IPS-20b (cell line): ENCODE data around the gene SPECC1.

Experiments used
- H3K27ac ChIP-seq: one replicate; pipeline ENCODE4 v1.5.1; 2013; ENCODE audit warnings: low read length
- H3K27me3 ChIP-seq: 2 replicates; pipeline ENCODE4 v1.6.1; 2013; ENCODE audit warnings: mild to moderate bottlenecking, low read length, inconsistent platforms; ENCODE audit not compliant: insufficient read depth
- H3K36me3 ChIP-seq: 2 replicates; pipeline ENCODE4 v1.6.1; 2013; ENCODE audit warnings: low read depth, mild to moderate bottlenecking, inconsistent platforms, low read length, moderate library complexity; ENCODE audit not compliant: insufficient read depth
- H3K4me1 ChIP-seq: 2 replicates; pipeline ENCODE4 v1.6.1; 2013; ENCODE audit warnings: mild to moderate bottlenecking, control low read depth, inconsistent platforms, low read length, moderate library complexity; ENCODE audit not compliant: insufficient read depth
- H3K4me3 ChIP-seq: 2 replicates; pipeline ENCODE4 v1.5.1; 2013; ENCODE audit warnings: mild to moderate bottlenecking, low read length, inconsistent platforms
- H3K9ac ChIP-seq: 2 replicates; pipeline ENCODE4 v1.6.1; 2013; ENCODE audit warnings: low read depth, mild to moderate bottlenecking, inconsistent platforms, low read length, moderate library complexity
- H3K9me3 ChIP-seq: 2 replicates; pipeline ENCODE4 v1.6.1; 2013; ENCODE audit warnings: mild to moderate bottlenecking, low read depth, low read length, inconsistent platforms; ENCODE audit not compliant: insufficient read depth

Gene SPECC1

DNA sequence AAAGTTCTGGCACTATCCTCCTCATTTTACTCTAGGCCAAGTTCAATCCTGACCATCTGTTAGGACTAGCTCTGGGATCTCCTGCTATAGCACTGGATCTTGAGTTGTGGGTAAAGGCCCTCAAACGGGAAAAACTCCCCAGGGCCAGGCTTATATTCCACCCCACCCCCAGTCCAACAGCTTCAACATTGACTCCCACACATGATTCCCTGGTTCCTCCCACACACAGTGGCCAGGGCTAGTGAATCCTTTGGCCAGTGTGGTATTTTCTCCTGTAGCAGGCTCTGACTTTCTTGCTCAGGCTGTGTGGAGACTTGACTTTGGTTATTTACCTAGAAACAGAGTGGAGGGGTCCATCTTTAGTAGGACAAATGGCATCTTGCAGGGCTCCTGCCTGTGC lies 21.3 kb upstream of the SPECC1 start:
- H3K9ac ChIP-seq = no peak overlapping the region

DNA sequence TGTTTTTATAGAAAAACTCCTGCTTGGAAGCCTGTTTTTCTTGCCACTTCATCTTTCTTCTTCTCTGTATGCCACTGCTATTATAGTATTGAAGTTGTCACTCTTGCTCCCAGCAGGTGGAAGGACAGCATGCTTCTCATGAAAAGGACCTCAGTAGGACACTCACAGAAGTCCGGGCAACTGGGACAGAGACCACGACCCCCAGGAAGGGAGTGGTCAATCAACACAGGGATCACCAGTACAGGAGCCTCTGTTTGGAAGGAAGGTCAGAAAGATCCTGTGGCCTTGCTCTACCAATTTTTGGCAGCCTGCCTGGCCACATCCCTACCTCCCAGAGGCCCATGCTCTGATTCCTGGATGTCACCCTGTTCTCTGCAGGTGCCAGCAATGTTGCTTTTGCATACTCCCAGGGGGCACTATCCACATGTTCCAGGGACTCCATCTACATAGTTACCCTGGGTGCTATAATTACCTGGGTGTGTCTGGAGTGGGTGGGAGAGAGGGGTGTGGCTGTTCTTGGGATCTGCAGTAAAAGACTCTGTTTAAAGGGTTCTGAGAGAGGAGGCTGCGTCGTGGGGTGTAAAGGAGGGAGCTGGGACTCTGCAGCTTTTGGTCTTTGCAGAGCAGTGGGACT lies 17.8 kb upstream of the SPECC1 start:
- Histone ChIP-seq H3K9ac (no peak overlapping the region), H3K27ac (no peak overlapping the region), H3K4me1 (peaks cover 18% of the 10 kb centered on the region; the same call in 1 of the 2 replicates), H3K9me3 (no peaks in the 10 kb centered on the region), H3K27me3 (no peaks in the 10 kb centered on the region), H3K36me3 (no peaks in the 10 kb centered on the region), H3K4me3 (no peak overlapping the region)

More for the DNA sequence above, 21.3 kb upstream of the SPECC1 start:
- Histone ChIP-seq H3K27me3 (no peaks in the 10 kb centered on the region), H3K27ac (no peak overlapping the region), H3K36me3 (no peaks in the 10 kb centered on the region), H3K4me3 (no peak overlapping the region), H3K4me1 (peaks cover 18% of the 10 kb centered on the region; the same call in 1 of the 2 replicates), H3K9me3 (no peaks in the 10 kb centered on the region)

DNA sequence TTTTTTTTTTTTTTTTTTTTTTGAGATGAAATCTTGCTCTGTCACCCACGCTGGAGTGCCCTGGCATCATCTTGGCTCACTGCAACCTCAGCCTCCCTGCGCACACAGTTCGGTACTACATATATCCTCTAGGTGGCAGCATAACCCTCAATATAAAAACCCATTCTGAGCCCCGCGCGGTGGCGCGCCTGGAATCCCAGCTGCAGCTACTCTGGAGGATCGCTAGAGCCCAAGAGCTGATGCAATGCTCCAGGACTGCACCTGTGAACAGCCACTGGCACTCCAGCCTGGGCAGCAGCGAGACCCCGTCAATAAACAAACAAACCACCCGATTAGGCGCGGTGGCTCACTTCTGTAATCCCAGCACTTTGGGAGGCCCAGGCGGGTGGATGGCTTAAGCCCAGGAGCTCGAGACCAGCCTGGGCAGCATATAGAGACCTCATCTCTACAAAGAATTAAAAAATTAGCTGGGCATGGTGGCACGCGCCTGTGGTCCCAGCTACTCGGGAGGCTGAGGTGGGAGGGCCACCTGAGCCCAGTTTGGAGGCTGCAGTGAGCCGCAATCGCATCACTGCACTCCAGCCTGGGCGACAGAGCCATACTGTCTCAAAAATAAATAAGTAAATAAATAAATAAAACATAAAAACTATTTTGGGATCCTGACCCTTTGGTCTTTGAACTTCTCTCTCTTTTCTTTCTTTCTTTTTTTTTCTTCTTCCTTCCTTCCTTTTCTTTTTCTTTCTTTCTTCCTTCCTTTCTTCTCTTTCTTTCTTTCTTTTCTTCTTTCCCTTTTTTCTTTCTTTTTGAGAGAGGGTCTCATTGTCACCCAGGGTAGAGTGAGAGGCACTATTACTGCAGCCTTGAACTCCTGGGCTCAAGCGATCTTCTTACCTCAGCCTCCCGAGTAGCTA lies 16.1 kb upstream of the SPECC1 start:
- no peak overlapping the region for H3K9ac ChIP-seq
- no peaks in the 10 kb centered on the region for H3K27me3 ChIP-seq
- H3K4me3 ChIP-seq = peak overlapping the region; percentile 41; the same call in 1 of the 2 replicates
- no peak overlapping the region for H3K27ac ChIP-seq
- H3K4me1 ChIP-seq = peaks cover 7% of the 10 kb centered on the region; the same call in 1 of the 2 replicates
- H3K9me3 ChIP-seq = no peaks in the 10 kb centered on the region
- H3K36me3 ChIP-seq = no peaks in the 10 kb centered on the region

DNA sequence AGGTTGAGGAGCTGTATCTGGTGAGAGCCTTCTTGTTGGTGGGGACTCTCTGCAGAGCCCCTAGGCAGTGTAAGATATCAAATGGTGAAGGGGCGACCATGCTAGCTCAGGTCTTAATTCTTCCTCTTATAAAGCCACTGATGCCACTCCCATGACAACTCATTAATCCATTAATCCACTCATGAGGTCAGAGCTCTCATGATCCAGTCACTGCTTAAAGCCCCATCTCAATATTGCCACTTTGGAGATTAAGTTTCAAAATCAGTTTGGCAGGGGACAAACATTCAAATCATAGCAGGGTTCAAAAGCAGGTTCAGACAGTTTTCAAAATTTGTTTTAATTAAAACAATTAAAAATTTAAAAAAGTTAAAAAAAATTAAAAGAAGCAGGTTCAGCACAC lies 13.1 kb upstream of the SPECC1 start:
- H3K4me1 ChIP-seq = peaks cover 4% of the 10 kb centered on the region; the same call in 1 of the 2 replicates
- no peaks in the 10 kb centered on the region for H3K36me3 ChIP-seq
- no peaks in the 10 kb centered on the region for H3K27me3 ChIP-seq
- H3K27ac ChIP-seq = no peak overlapping the region
- H3K9ac ChIP-seq = no peak overlapping the region
- no peaks in the 10 kb centered on the region for H3K9me3 ChIP-seq
- H3K4me3 ChIP-seq = no peak overlapping the region

DNA sequence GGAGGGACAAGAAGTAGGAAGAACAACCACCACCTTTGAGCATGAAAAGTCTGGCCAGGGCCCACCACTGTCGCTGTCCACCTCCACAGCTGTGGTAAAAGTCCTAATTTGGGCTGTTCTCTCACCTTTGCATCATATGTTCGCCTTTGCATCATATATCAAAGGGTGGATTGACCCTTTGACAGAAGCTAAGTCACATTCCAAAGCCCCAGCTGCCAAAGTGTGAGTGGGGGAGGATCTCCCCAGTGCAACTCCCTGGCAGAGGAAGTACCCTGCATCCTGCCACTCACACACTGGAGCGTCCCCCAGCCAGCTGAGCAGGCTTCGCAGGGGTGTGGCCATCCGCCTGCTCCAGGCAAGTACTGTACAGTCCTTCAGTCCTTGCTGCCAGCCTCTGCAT lies 12.7 kb upstream of the SPECC1 start:
- Histone ChIP-seq H3K9me3 (no peaks in the 10 kb centered on the region), H3K4me3 (no peak overlapping the region), H3K27me3 (no peaks in the 10 kb centered on the region), H3K36me3 (no peaks in the 10 kb centered on the region), H3K9ac (no peak overlapping the region), H3K27ac (no peak overlapping the region), H3K4me1 (0 out of 2 replicates have a peak, but pooled peaks cover under 1% of the 10 kb centered on the region)

DNA sequence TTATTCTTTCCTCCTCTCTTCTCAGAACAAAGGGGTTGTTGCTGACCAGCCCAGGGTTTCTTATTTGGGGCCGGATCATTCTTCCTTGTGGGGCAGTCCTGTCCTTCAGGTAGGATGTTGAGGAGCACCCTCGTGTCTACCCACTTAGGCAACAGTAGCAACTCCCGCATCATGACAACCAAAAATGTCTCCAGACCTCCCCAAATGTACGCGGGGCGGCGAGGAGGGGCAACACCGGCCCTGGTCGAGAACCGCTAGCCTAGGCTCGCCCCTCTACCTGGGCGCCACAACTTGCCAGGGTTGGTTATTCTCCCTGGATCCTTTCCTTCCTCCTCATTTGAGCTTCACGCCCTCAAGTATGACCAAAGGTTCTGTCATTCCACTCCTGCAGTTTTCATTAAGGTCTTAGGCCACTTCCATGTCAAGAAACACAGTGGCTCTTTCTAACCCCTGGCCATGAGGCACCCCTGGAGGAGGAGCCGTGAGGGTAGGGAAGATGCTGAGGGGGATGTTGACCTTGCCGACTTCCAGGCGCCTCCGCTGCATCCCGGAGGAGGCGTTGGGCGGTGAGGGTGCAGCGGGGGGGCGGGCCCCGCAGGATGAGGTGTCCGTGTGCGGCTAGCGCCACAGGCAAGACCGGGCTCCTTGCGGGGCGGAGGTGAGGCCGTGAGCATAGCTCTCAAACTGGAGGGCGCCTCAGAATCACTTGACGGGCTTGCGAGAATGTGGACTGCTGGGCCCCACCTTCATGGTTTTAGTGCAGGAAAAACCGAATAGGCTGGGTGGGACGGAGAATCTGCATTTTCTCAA lies 712 bp upstream of the SPECC1 start:
- Histone ChIP-seq H3K36me3 (no peaks in the 10 kb centered on the region), H3K4me3 (peak overlapping the region; percentile 99), H3K9me3 (no peaks in the 10 kb centered on the region), H3K27me3 (peaks cover 39% of the 10 kb centered on the region), H3K27ac (no peak overlapping the region), H3K9ac (peak overlapping the region; percentile 80), H3K4me1 (no peaks in the 10 kb centered on the region; the same call in 1 of the 2 replicates)

DNA sequence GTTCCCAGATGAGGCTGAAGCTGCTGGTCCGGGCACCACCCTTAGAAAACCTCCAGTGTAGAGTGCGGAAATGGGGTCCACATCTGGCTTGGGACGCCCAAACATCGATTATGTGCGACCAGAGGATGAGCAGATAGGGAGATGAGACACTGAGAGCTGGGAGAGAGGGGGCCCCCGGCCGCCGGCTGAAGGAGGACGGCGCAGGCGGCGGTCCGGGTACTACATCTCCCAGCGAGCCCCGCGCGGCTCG lies 182 bp upstream of the SPECC1 start:
- no peaks in the 10 kb centered on the region for H3K9me3 ChIP-seq
- H3K9ac ChIP-seq = peak overlapping the region; percentile 80
- no peaks in the 10 kb centered on the region for H3K36me3 ChIP-seq
- H3K27ac ChIP-seq = no peak overlapping the region
- peak overlapping the region; percentile 99 for H3K4me3 ChIP-seq
- H3K4me1 ChIP-seq = no peaks in the 10 kb centered on the region; the same call in 1 of the 2 replicates
- H3K27me3 ChIP-seq = peaks cover 39% of the 10 kb centered on the region

DNA sequence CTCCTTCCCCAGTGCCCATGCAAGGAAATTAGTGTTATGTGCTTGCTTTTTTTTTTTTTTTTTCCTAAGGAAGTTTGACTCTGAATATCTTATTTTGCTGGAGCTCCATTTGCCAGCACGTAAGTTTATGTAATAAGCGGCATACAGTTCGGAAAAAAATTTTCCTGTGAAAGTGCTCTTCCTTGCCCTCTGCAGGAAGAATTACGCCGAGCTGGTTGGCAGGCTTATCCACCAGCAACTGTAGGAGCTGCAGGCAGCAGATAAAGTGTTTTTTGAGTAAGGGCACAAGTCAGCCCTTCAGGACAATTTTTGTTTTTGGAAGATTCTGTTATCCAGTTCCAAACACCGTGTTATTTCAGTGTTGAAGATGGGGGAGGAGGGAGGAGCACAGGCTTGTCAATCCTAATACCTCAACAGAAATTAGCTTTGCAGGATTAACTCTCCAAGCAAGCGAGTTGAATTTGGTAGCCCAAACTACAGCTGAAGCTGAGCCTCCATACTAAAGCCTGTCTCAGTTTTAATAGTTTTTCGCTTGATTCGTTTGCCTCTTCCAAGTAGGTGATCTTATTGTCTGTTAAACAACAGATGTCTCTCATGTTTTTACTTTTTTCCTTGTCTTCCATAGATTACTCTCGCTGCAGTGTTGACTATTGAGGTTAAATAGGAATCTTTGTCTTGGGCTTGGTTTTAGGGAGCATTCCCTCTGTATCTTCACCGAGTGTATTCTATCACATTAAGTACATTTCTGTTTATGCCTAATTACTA lies 1.1 kb downstream of the SPECC1 start:
- H3K27ac ChIP-seq = no peak overlapping the region
- no peaks in the 10 kb centered on the region for H3K9me3 ChIP-seq
- no peaks in the 10 kb centered on the region for H3K36me3 ChIP-seq
- H3K4me3 ChIP-seq = peak overlapping the region; percentile 99
- no peaks in the 10 kb centered on the region; the same call in 1 of the 2 replicates for H3K4me1 ChIP-seq
- peaks cover 39% of the 10 kb centered on the region for H3K27me3 ChIP-seq
- peak overlapping the region; percentile 24; the same call in 1 of the 2 replicates for H3K9ac ChIP-seq

DNA sequence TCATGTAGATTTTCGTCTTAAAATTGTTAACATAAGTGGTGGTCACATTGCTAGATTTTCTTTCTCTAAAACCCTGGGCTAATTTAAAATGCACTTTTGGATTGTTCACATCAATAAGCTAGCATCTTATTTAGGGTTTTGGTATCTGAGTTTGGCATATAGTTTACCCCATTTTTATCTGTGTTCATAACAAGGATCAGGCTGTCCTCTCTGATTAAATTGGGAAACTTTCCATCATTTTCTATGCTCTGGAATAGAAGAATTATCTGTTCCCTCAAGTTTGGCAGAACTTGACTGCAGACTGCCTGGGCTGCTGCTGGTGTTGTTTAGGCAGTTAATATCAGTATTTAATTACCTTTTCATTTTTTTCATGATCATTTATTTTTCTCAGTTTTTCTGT lies 1.8 kb downstream of the SPECC1 start:
- H3K27ac ChIP-seq = no peak overlapping the region
- H3K9me3 ChIP-seq = no peaks in the 10 kb centered on the region
- no peaks in the 10 kb centered on the region for H3K36me3 ChIP-seq
- H3K4me1 ChIP-seq = no peaks in the 10 kb centered on the region; the same call in 1 of the 2 replicates
- no peak overlapping the region for H3K9ac ChIP-seq
- peaks cover 39% of the 10 kb centered on the region for H3K27me3 ChIP-seq
- H3K4me3 ChIP-seq = peak overlapping the region; percentile 99; the same call in 1 of the 2 replicates

DNA sequence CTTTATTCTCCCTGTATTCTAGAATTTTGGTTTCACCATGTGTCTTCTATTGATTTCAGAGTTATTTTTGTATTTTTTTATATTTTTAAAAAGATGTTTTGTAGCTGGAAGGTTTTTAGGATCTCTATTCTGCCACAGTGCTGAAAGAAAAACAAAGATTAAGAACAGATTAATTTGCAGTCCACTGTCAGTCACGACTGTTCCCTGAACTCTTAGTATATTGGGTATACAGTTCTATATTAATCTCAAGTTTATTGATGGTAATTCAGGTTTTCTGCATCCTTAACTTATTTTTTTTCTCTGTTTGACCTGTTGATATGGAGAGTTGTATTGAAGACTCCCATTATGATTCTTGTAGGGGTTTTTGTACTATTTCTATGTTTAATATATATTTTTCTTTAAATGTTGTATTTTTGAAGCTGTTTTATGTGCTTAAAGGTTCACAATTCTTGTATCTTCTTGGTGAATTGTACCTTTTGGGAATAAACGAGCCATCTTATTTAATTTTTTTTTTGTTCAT lies 2.9 kb downstream of the SPECC1 start:
- Histone ChIP-seq H3K27me3 (peaks cover 39% of the 10 kb centered on the region), H3K4me3 (no peak overlapping the region), H3K4me1 (no peaks in the 10 kb centered on the region; the same call in 1 of the 2 replicates), H3K9me3 (no peaks in the 10 kb centered on the region), H3K27ac (no peak overlapping the region), H3K9ac (no peak overlapping the region), H3K36me3 (no peaks in the 10 kb centered on the region)
